Neural cell (in vitro differentiated cells): ENCODE data around the gene COL15A1. TPM values are rescaled to one million over a fixed set of nuclear protein-coding genes. Genes with fewer than 3 reads are reported as not detected.

Source experiments
- H2AFZ ChIP-seq: fragments of 200-600, 300-800 bp; sonication (generic), shearing (Covaris generic); 2 replicates; pipeline ENCODE4 v1.6.0; 2014; ENCODE audit warnings: low read depth, mild to moderate bottlenecking, antibody characterized with exemption, low read length, moderate library complexity
- H3F3A ChIP-seq: fragments of 200-600 bp; shearing (Covaris generic); 2 replicates; pipeline ENCODE4 v1.6.1; 2016; ENCODE audit warnings: mild to moderate bottlenecking, moderate library complexity, mixed read lengths, antibody characterized with exemption, low read length; ENCODE audit not compliant: insufficient read depth, poor library complexity, severe bottlenecking
- H3K27ac ChIP-seq: fragments of 200-600, 300-800 bp; sonication (generic), shearing (Covaris generic); 2 replicates; pipeline ENCODE4 v1.5.1; 2014; ENCODE audit warnings: mild to moderate bottlenecking, low read length, moderate library complexity
- H3K27me3 ChIP-seq: fragments of 300-800, 200-600 bp; sonication (generic), shearing (Covaris generic); 2 replicates; pipeline ENCODE4 v1.6.0; 2014; ENCODE audit warnings: mild to moderate bottlenecking, low read depth, low read length, moderate library complexity; ENCODE audit not compliant: insufficient read depth
- H3K36me3 ChIP-seq: fragments of 300-800, 200-600 bp; sonication (generic), shearing (Covaris generic); 2 replicates; pipeline ENCODE4 v1.5.1; 2014; ENCODE audit warnings: mild to moderate bottlenecking, antibody characterized with exemption, low read length, moderate library complexity; ENCODE audit not compliant: insufficient read depth
- H3K4me2 ChIP-seq: fragments of 300-800, 200-600 bp; sonication (generic), shearing (Covaris generic); 2 replicates; pipeline ENCODE4 v1.6.0; 2014; ENCODE audit warnings: mild to moderate bottlenecking, low read length
- H3K4me3 ChIP-seq: fragments of 300-800, 200-600 bp; sonication (generic), shearing (Covaris generic); 2 replicates; pipeline ENCODE4 v1.5.1; 2014; ENCODE audit warnings: mild to moderate bottlenecking, low read length, moderate library complexity
- H3K79me2 ChIP-seq: fragments of 200-600 bp; shearing (Covaris generic); replicated peaks from 2 replicates; pipeline ENCODE4 v1.6.0; 2014; ENCODE audit warnings: mild to moderate bottlenecking, low read length, moderate library complexity; ENCODE audit not compliant: insufficient read depth
- H3K9ac ChIP-seq: fragments of 300-800, 200-600 bp; sonication (generic), shearing (Covaris generic); 2 replicates; pipeline ENCODE4 v1.6.1; 2016; ENCODE audit warnings: mild to moderate bottlenecking, low read length, mixed read lengths
- H3K9me2 ChIP-seq: fragments of 200-600 bp; shearing (Covaris generic); 2 replicates; pipeline ENCODE4 v1.6.1; 2016; ENCODE audit warnings: mild to moderate bottlenecking, low read length, mixed read lengths; ENCODE audit not compliant: insufficient read depth
- H3K9me3 ChIP-seq: fragments of 200-600, 300-800 bp; sonication (generic), shearing (Covaris generic); 2 replicates; pipeline ENCODE4 v1.6.1; 2016; ENCODE audit warnings: mild to moderate bottlenecking, mixed run types, low read length, moderate library complexity, mixed read lengths
- H4K20me1 ChIP-seq: fragments of 200-600 bp; shearing (Covaris generic); 2 replicates; pipeline ENCODE4 v1.6.1; 2016; ENCODE audit warnings: mild to moderate bottlenecking, mixed run types; ENCODE audit not compliant: insufficient read depth
- CTCF ChIP-seq: fragments of 450-650 bp; IDR thresholded peaks from 2 replicates; pipeline ENCODE4 v1.5.1; 2014; ENCODE audit warnings: antibody characterized with exemption, mild to moderate bottlenecking, moderate library complexity; ENCODE audit not compliant: poor library complexity, severe bottlenecking
- EP300 ChIP-seq: fragments of 450-650 bp; conservative IDR thresholded peaks from 2 replicates; pipeline ENCODE4 v1.6.1; 2014; ENCODE audit warnings: antibody characterized with exemption, mild to moderate bottlenecking, moderate library complexity; ENCODE audit not compliant: poor library complexity, severe bottlenecking
- EZH2 ChIP-seq: fragments of 200-600, 300-800 bp; shearing (Covaris generic), sonication (generic); IDR thresholded peaks from 2 replicates; pipeline ENCODE4 v1.6.1; 2014; ENCODE audit warnings: antibody characterized with exemption, low read length, borderline replicate concordance, mild to moderate bottlenecking; ENCODE audit not compliant: insufficient read depth, poor library complexity, severe bottlenecking
- MXI1 ChIP-seq: fragments of 450-650 bp; conservative IDR thresholded peaks from 2 replicates; pipeline ENCODE4 v1.6.1; 2014; ENCODE audit warnings: antibody characterized with exemption, mild to moderate bottlenecking; ENCODE audit not compliant: poor library complexity, severe bottlenecking
- POLR2AphosphoS5 ChIP-seq: IDR thresholded peaks from 2 replicates; pipeline ENCODE4 v1.6.1; 2012
- RAD21 ChIP-seq: fragments of 450-650 bp; conservative IDR thresholded peaks from 2 replicates; pipeline ENCODE4 v1.6.1; 2014; ENCODE audit warnings: antibody characterized with exemption, mild to moderate bottlenecking, moderate library complexity
- REST ChIP-seq: IDR thresholded peaks from 2 replicates; pipeline ENCODE4 v1.6.1; 2012; ENCODE audit warnings: borderline replicate concordance
- SMC3 ChIP-seq: fragments of 450-650 bp; conservative IDR thresholded peaks from 2 replicates; pipeline ENCODE4 v1.6.1; 2014; ENCODE audit warnings: antibody characterized with exemption, mild to moderate bottlenecking, moderate library complexity; ENCODE audit not compliant: poor library complexity
- TAF1 ChIP-seq: IDR thresholded peaks from 2 replicates; pipeline ENCODE4 v1.6.1; 2012; ENCODE audit warnings: low read depth
- polyA plus RNA-seq: library from polyadenylated mRNA; depleted of rRNA; stranded (reverse); fragments of >200 nt; gene quantifications from 2 replicates; pipeline ENCODE4 v1.2.3, GENCODE V29; 2014

The COL15A1 gene
- polyA plus RNA-seq, 1 donor from 2014 or later = 2.8 TPM

GRCh38 chr9:98993570-98993945 lies 49.9 kb downstream of the COL15A1 start:
- Histone ChIP-seq H2AFZ (no peak overlapping the region), H3K4me2 (no peak overlapping the region), H3K36me3 (no peaks in the 10 kb centered on the region), H3K4me3 (no peak overlapping the region), H4K20me1 (no peaks in the 10 kb centered on the region), H3K9me3 (no peaks in the 10 kb centered on the region), H3K9me2 (no peaks in the 10 kb centered on the region), H3K27me3 (no peaks in the 10 kb centered on the region), H3K9ac (no peak overlapping the region), H3F3A (no peaks in the 10 kb centered on the region), H3K27ac (no peak overlapping the region), H3K79me2 (no peaks in the 10 kb centered on the region)
- no peak for TF ChIP-seq REST
- no peak for TF ChIP-seq RAD21
- TF ChIP-seq TAF1 = no peak
- no peak for TF ChIP-seq POLR2AphosphoS5
- no peak for TF ChIP-seq EZH2
- TF ChIP-seq CTCF = no peak
- no peak for TF ChIP-seq MXI1
- no peak for TF ChIP-seq EP300
- no peak for TF ChIP-seq SMC3

- Histone ChIP-seq H3K9ac (no peak overlapping the region), H3K9me2 (no peaks in the 10 kb centered on the region), H4K20me1 (no peaks in the 10 kb centered on the region), H3K4me3 (no peak overlapping the region), H3K36me3 (no peaks in the 10 kb centered on the region), H3K27ac (no peak overlapping the region), H2AFZ (no peak overlapping the region), H3K27me3 (no peaks in the 10 kb centered on the region), H3K4me2 (no peak overlapping the region), H3K79me2 (no peaks in the 10 kb centered on the region), H3F3A (no peaks in the 10 kb centered on the region), H3K9me3 (no peaks in the 10 kb centered on the region)
- no peak for TF ChIP-seq TAF1
Observed at GRCh38 chr9:98994172-98995058, 50.7 kb downstream of the COL15A1 start.
